HG03354 (cell line): ENCODE measurements around the gene YOD1.

ENCODE experiments used
- ATAC-seq: cut with Tn5 transposase; IDR thresholded peaks from one replicate; pipeline ENCODE4 v1.9.1; 2021; ENCODE audit warnings: mild to moderate bottlenecking; ENCODE audit not compliant: unreplicated experiment, poor library complexity, severe bottlenecking

YOD1 gene

DNA sequence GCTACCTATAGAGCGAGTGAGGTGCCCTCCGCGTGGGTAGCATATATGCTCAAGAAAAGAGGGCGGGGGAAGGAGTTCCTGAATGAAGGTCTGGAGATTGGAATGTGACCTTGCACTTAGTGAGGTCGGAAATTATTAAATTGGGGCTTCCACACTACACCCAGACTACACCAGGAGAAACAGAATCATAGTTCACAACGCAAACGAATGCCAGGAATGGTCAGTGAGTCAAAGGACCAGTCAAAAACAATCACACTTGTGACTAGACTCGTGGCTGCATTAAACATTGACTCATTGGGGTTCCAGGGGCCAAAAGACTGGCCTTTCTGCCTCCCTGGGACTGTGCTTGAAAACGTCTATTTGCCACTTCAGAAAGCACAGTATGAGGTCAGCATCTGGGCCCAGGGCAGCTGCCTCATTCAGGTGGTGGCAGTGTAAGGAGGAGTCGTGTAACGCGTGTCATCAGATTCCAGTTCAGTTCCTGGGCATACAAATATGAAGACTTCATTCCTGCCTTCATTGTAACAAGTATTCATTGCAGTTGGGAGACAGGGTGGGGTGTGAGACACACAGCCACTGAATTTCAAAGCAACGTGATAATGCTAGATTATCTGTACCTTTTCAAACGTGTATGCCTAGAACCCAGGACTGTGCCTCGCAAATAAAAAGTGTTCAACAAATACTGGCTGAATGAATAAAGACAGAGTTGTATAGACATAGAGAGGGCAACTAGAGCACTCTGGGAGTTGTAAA is at the start of gene YOD1:
TSS of gene YOD1 (minus strand) at position 18 of the 753 bp plus-strand sequence. CDS start 178 bp downstream, outside the sequence.
- no peak for ATAC-seq

DNA sequence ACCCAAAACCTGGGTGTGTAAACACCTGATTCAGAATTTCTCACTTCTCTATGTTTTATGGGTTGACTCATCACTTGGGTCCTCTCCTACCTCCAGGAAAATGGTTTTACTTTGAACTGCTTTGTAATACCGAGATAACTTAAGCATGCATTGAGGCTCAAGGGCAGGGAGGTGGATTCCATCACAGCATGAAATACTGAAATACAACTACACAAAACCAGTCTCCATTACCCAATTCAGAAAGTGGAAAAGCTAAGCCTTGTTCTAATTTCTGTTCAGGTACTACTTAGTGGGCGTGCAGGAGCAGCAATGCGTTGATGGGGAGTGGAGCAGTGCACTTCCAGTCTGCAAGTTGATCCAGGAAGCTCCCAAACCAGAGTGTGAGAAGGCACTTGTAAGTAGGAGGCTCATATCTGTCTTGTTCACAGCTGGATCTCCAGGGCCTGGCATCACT is 46.9 kb upstream of the YOD1 start:
- ATAC-seq, result peak; percentile 86

DNA sequence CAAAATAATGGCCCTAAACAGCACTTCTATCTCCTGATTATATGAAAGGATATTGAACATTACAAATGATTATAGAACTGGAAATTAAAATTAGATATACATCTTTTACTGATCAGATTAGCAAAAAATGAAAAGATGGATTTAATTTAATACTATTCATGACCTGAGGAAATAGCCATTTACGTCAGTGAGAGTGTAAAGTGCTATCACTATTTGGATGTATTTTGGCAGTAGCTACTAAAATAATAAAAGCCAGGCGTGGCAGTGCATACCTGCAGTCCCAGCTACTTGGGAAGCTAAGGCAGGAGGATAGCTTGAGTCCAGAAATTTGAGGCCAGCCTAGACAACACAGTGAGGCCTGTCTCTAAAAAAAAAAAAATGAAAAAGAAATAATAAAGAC is 42.9 kb upstream of the YOD1 start:
- ATAC-seq, result no peak

DNA sequence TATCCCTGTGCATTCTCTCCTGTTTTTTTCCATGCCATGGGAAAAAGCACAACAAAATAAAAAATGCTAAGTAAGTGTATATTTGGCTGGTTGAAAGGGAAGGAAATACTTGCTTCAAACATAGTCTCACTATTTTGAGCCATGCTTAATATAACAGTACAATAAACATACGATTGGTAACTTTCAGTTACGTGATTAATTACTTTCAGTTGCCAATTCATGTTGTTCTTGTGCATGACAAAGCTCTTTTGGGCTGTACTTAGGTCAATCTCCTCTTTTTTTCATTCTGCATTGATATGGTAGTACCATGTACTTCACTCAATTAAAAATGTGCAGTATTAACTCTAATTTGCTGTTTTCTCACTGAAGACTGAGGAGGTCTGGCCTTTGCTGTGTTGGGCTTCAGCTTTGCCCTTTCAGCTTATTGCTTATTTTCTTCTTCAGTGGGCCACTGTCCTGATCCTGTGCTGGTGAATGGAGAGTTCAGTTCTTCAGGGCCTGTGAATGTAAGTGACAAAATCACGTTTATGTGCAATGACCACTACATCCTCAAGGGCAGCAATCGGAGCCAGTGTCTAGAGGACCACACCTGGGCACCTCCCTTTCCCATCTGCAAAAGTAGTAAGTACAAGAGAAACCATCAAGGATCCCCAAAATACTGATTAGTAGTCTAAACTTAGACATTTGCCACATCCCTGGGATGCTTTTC is 40.3 kb upstream of the YOD1 start:
- no peak for ATAC-seq

DNA sequence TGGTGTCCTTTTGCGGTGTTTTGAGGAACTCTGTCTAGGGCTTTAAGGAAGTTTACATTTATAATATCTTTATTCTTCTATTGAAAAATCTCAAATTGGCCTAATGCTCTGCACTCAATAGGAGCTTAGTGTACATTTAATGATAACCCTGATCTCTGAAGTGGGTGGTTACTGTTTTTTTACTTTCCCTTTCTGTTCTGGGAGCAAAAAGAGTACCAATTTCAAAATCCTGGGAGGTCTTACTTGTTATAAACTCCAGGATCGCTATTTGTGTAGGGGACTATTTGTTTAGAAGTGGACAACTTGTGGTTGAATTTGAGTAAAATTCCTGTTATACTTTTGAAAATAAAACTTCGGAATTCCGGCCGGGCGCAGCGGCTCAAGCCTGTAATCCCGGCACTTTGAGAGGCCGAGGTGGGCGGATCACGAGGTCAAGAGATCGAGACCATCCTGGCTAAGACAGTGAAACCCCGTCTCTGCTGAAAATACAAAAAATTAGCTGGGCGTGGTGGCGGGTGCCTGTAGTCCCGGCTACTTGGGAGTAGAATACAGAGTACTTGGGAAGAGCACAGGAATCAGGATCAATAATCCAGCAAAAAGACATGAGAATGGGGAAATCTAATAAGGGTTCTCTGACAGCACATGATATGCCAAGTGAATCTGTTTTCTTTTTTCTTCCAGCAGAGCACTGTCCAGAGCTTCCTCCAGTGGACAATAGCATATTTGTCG is 38.8 kb upstream of the YOD1 start:
- ATAC-seq, result no peak

DNA sequence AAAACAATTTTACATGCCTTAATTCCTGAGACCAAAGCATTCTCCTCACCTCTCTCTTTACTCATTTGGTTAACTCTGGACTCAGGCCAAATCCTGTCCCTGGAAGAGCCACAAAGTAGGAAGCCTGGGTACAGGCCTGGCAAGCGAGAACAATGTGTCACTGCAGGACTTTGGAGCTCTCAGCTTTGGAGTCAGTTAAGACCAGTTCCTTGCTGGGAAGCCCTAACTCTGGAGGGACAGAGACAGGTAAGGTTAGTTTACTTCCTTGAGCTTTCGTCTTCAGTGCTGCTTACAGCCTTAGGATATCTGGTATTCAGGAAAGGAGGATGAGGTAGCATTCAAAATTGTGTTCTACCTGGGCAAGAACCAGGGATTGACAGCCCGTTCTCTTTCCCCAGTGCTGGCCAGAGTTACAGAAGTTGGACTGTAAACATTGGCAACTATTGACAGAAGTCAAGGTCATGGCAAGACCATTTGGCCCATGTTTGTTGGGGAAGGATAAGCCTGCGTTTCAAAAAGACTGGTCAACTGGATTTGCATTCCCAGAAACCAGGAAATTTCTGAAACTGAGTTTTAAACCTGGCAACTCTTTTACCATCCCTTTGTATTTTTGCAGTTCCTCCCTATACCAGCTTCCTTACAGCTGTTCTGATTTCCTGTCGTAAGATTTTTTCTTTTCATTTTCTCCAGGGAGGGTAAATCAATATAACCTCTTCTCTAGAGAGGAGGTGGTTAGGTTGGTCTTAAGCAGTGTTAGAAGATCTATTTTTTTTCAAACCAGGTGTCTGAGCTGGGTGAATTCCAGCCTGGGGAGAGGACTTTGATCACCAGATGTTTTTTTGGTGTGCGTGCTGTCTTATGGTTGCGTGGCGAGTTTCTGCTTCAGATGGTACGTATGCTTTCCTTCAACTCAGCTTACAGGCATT is 38.0 kb upstream of the YOD1 start, which contains the start of gene C4BPB:
TSS of gene C4BPB (plus strand) at position 160 of the 926 bp plus-strand sequence. CDS start at position 832, 672 bp downstream.
- ATAC-seq, result no peak

DNA sequence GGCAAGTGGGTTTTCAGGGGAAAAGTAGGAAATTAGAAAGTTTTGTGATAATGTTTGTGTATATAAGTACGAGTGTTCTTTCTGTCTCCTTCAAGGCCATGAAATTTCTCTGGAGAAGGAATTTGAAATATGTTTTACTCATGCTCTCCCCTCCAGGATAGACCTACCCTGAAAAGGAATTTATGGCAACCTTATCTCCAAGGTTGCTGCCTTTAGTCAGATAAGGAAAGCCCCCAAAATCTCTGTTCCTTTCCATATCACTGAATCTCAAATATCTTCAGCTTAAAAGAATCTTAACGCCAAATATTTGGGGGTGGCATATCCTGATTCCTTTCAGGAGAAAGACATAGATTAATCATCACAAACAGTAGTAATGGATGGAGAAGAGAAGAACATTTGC is 37.2 kb upstream of the YOD1 start:
- ATAC-seq, result no peak

DNA sequence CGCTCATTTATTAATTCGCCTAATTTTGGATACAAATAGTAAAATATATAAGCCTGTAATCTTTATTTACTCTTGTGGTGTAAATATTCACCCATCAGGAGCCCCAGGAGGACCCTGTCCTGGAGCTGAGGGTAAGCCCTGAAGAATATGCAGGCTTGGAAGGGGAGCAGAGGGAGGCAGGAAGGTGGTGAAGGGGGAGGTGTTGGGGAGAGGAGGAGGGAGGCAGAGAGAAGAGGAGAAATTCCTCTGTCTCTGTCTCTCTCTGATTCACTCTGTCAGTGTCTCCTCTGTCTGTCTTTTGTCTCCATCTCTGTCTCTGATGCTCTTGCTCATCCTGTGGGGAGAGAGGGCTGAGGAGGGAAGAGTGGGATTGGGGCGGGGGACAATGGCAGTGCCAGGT is 34.9 kb upstream of the YOD1 start:
- no peak for ATAC-seq

DNA sequence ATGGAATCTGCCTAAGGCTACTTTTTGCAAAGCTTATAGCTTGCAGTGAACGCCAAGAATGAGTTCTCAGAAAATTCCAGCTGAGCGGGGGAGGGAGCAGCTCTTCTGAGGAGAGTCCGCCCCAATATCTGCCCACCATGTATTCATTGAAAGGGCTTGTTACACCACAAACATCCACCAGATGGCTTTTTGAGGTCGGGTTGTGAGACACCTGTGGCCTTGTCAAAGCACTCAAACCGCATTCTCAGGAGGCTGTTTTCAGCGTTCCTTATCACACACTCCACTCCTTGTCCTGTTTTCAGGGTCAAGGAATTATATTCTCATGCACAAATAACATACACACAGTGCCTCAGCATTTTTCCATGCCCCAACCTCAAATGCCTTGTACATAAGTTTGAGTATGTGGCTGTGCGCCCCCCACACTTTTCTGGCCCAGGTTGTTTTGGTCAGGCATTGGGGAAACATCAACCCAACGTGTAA is 33.7 kb upstream of the YOD1 start:
- peak; percentile 84 for ATAC-seq

DNA sequence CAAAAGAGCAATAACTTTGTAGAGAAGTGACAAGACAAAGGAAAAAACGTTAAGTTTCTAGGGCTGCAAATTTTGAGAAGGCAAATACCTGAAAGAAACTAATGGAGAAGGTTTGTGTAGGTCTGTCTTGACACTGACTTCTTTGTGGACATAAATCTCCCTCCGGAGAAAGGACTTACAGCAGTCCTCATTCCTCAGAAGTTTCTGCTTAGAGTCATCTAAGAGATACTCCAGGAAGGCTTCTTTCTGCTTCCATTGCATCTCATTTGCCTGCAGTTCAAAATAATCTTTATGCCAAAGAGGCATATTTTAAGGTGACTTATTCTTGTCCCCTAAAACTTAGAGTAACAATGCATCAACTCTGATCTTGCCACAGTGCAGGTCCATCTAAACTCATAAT is 33.2 kb upstream of the YOD1 start:
- ATAC-seq, result no peak

DNA sequence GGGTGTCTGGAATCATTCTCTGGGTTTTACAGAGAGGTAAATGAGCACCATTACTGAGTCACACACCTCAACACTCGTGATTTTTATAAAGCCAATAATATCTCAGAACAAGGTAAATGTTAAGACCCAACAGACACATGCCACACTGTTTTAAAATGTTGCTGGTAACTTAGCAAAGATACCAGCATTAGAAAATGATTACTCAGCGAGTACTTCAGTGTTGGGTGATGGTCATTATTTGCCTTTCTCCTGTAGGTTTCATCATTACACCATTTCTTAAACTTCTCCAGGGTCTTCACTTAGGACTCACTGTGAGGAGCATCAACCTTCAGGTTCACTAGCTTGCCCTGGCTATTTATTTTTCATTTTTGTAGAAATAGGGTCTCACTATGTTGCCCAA is 30.8 kb upstream of the YOD1 start:
- no peak for ATAC-seq

DNA sequence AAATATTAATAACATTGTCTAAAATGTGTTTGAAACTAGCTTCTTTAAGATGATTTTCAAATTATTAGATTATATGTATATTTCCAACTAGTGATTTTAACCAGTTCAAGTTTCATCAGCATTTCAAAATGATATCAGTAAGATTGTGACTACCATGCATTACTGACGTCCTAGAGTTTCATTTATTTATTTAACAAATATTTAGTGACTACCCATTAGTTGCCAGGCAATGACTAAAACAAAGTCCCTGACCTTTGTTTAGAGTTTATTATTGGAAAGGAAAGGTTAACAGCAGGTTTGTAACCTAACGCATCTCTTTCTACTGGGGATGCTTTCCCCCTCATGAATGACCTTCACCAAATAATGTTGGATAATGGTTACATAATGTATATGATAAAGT is 30.1 kb upstream of the YOD1 start:
- no peak for ATAC-seq

DNA sequence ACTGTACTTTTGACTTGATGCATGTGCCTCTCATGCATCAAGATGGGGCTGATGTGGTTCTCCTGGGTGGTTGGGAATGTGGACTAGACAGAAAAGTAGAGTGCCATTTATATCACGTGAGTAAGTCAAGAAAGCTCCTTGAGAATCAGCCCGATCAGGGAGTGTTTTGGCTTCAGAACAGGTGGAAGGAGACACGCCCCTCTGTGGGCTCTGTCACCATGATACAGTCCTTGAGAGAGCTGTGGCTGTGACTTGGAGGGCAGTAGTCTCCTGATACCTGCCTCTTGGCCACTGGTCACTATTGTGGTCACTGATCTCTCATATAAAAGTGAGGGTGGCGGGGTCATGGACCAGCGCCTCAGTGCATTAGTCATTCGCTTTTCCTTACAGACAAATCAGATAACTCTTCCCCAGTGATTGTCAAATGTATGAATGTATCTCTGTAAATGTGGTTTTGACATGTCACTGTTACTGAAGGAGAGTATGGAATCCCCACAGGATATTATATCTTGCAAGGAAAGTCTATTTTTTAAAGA is 28.8 kb upstream of the YOD1 start:
- no peak for ATAC-seq

DNA sequence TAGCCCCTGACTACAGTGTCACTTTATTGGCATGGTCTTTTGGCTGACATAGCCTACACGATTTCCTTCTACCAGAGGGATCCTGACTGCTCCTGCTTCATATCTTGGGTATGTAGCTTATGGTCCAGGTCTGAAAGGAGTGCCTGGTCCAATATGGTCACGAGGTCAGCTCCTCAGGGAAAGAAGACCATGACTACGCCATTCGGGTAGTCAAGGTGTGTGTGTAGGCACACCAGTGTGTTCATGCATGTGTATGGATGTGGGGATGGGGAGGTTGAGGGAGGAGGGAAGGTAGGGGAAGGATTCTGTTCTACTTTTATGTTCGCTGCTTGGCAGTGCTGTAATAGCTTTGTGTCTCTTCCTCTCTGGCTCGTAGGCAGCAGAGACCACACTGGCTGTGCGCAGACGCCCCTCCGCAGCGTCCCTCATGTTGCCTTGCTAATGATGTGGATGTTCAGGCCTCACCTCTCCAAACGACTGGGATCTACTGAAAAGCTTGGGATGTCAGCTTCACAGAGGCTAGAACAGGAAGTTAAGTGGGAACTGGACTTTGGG is 27.6 kb upstream of the YOD1 start:
- no peak for ATAC-seq

DNA sequence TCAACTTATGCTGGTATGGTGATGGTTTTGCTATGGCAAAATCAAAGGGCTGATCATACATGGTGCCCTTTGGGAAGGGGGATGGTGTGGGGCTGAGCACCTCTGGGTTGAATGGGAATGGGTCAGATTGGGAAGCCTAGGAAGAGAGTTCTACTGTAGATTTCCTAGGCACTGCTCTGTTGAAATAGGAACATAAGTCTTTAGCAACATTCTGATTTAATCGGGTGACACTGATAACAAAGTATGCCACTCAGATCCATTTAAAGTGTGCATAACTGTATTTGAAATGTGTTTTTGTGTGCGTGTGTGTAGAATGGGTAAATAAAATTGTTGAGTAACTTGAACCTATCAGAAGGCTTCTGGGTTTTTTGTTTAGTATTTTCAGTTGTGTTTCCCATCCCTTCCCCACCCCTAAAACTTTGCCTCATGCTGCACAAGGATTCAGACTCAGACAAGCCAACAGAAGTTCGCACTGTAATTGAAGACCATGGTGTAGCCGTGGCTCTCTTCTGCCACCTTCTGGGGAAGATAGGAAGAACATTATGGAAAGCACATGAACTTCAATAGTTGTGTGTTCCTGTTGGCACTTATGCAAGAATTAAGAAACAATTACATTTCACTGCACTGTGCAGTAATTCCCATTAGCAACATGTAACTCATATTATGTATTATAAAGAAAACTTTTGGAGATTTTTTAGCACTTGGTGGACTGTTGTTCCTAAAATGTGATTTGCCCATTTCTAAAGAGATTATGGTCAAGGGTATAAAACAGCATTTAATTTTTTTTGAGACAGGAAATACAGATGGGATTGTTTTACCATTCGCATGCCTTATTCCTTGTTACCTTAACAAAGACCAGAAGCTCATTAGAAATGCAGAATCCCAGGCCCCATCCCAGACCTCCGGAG is 26.7 kb upstream of the YOD1 start:
- no peak for ATAC-seq

DNA sequence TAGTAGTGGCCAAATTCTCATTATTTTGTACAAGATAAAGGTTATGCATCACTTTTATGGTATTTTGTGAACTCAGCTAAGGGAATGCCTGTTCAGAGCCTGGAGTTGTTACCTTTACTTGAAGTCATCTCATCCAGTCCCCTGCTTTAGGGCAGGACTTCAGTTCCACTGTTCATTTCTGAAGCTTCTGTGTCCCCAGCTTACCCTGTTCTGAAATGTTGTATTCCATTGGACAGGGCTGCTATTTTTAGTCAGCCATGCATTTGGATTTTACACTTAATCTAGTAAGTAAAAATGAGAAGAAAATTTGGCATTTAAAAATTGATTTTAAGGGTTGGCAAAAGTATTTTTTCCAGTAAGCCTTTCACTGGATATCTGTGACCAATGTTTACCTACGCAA is 26.0 kb upstream of the YOD1 start:
- no peak for ATAC-seq

DNA sequence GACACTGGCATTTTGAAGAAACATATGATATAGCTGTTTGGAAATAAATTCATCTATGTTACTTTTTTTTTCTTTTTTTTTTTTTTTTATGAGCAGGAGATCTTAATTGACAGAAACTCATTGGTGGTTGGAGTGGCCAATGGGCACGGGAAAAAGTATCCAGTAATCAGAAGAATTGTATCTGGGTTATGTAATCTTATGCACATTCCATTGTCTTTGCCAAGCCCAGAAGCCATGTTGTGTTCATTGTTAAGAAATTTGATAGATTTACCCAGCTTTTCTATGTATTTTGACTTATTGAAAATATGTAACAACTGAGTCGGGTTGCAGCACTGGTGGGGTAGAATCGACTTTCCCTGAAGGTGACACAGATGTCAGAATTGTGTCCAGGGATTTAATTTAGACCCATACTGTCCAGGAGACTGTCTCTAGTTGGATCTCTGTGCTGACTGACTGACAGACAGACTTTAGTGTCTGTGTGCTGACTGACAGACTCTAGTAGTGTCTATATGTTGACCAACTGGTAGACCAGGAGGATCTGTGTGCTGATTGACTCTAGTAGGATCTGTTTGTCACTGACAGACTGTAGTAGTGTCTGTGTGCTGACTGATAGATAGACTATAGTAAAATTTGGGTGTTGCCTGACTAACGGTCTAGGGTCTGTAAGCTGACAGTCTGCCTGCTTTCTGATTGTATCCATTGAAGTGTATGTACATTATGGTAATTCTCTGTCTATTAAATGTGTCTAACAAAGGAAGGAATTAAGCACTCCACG is 25.4 kb upstream of the YOD1 start:
- ATAC-seq, result no peak
